CD4-positive, alpha-beta T cell (primary cell): ENCODE measurements around the gene LNPEP. TPM values are rescaled to one million over a fixed set of nuclear protein-coding genes. Genes with fewer than 3 reads are reported as not detected.

ENCODE experiments used
- ATAC-seq: fragments of 200-7000 bp; cut with Tn5 transposase; one replicate; pipeline ENCODE4 v1.10.0; 2022; ENCODE audit warnings: mild to moderate bottlenecking; ENCODE audit not compliant: poor library complexity
- CTCF ChIA-PET: fragments of 350-600 bp; sonication (Branson Sonifier 250); formaldehyde crosslinking; loops from one replicate; lab custom pipeline; 2021; ENCODE audit warnings: antibody characterized with exemption, inconsistent platforms; lab: Charles Lee
- POLR2A ChIA-PET: fragments of 350-600 bp; sonication (Branson Sonifier 250); formaldehyde crosslinking; loops from one replicate; lab custom pipeline; 2021; ENCODE audit warnings: antibody characterized with exemption, inconsistent platforms; lab: Charles Lee
- DNase-seq, 14 experiments: peaks; one replicate each; pipeline ENCODE4 v3.0.0-alpha.2; 2013 to 2020; ENCODE audit warnings: mixed read lengths in 2 of 14
- H3K27ac ChIP-seq, 2 donors: one replicate each; pipeline versions ENCODE4 v1.5.1 to v1.7.0; 2013; ENCODE audit warnings: low read length in 2 of 2, low read depth in 1 of 2, mild to moderate bottlenecking in 1 of 2
- H3K27me3 ChIP-seq, 2 experiments: 1 replicate in 1 of 2; 2 replicates in 1 of 2; pipeline versions ENCODE4 v1.6.1 to v1.7.0; 2013; ENCODE audit warnings: low read length in 2 of 2, control low read depth in 1 of 2, mild to moderate bottlenecking in 1 of 2, moderate library complexity in 1 of 2; ENCODE audit not compliant: insufficient read depth in 2 of 2, control insufficient read depth in 1 of 2
- H3K36me3 ChIP-seq: one replicate; pipeline ENCODE4 v1.6.1; 2013; ENCODE audit warnings: low read length, control low read depth; ENCODE audit not compliant: insufficient read depth
- H3K4me1 ChIP-seq: one replicate; pipeline ENCODE4 v1.6.1; 2013; ENCODE audit warnings: low read length, control low read depth; ENCODE audit not compliant: insufficient read depth
- H3K4me3 ChIP-seq: one replicate; pipeline ENCODE4 v1.5.1; 2013; ENCODE audit warnings: mild to moderate bottlenecking, low read length, moderate library complexity
- H3K9me3 ChIP-seq, 2 experiments: 1 replicate in 1 of 2; 2 replicates in 1 of 2; pipeline versions ENCODE4 v1.6.1 to v1.7.0; 2013; ENCODE audit warnings: low read length in 2 of 2, mild to moderate bottlenecking in 2 of 2, control low read depth in 1 of 2, moderate library complexity in 1 of 2; ENCODE audit not compliant: control insufficient read depth in 1 of 2, insufficient read depth in 1 of 2
- H3K27ac Mint-ChIP-seq: one replicate; pipeline ENCODE4 v1.8.0; 2020; ENCODE audit warnings: mixed read lengths
- H3K27me3 Mint-ChIP-seq: one replicate; pipeline ENCODE4 v1.8.0; 2021; ENCODE audit warnings: mixed read lengths
- H3K36me3 Mint-ChIP-seq: one replicate; pipeline ENCODE4 v1.8.0; 2021; ENCODE audit warnings: low read depth, mixed read lengths
- H3K4me1 Mint-ChIP-seq: one replicate; pipeline ENCODE4 v1.8.0; 2021; ENCODE audit warnings: low read depth, mixed read lengths
- H3K4me3 Mint-ChIP-seq: one replicate; pipeline ENCODE4 v1.8.0; 2020; ENCODE audit warnings: mild to moderate bottlenecking, mixed read lengths
- H3K9me3 Mint-ChIP-seq: one replicate; pipeline ENCODE4 v1.8.0; 2020; ENCODE audit warnings: mixed read lengths
- CTCF ChIP-seq: fragments of 200-600 bp; IDR thresholded peaks from one replicate; pipeline ENCODE4 v1.8.0; 2022; ENCODE audit warnings: antibody characterized with exemption, mild to moderate bottlenecking
- intact Hi-C, 2 experiments: fragments of 100-400 bp; cut with DNase I in 1 of 2; cut with micrococcal nuclease in 1 of 2; formaldehyde crosslinking; loops; one replicate each; pipeline versions ENCODE4 v1.15.1 to v1.9.0; 2023 to 2025; cut with DNase I, micrococcal nuclease
- total RNA-seq, 174 experiments: library from RNA in 2 of 174; stranded (reverse) in 2 of 174; gene quantifications; one replicate each; pipeline ENCODE4 v1.2.3 and lab custom pipeline; 2021 to 2026

LNPEP gene
- total RNA-seq, 2 experiments from 2014 or later, result 52.0 to 52.7 TPM

- DNase-seq (peak in 1 of 14 experiments; percentile 4), ATAC-seq (no peak)
- no peaks in the 10 kb centered on the region for H3K36me3 Mint-ChIP-seq
- H3K27ac Mint-ChIP-seq, result no peak overlapping the region
- intact Hi-C loops, result no loop called here
- no peak overlapping the region for H3K4me3 Mint-ChIP-seq
- H3K27ac ChIP-seq, result no peak overlapping the region
- no peaks in the 10 kb centered on the region for H3K9me3 ChIP-seq
- H3K36me3 ChIP-seq, result no peaks in the 10 kb centered on the region
- CTCF ChIA-PET, result no interaction called here
- H3K4me3 ChIP-seq, result no peak overlapping the region
- H3K4me1 Mint-ChIP-seq, result no peaks in the 10 kb centered on the region
- POLR2A ChIA-PET, result no interaction called here
- no peaks in the 10 kb centered on the region for H3K9me3 Mint-ChIP-seq
- no peaks in the 10 kb centered on the region for H3K27me3 Mint-ChIP-seq
- no peaks in the 10 kb centered on the region for H3K27me3 ChIP-seq
- TF ChIP-seq CTCF, result no peak
- H3K4me1 ChIP-seq, result no peaks in the 10 kb centered on the region
Measured at GRCh38 chr5:97049175-97049574, 113.3 kb downstream of the LNPEP start.

- H3K36me3 ChIP-seq, result no peaks in the 10 kb centered on the region
- Mint-ChIP-seq H3K36me3 (no peaks in the 10 kb centered on the region), H3K4me3 (no peak overlapping the region), H3K9me3 (peaks cover 3% of the 10 kb centered on the region), H3K4me1 (no peaks in the 10 kb centered on the region), H3K27ac (no peak overlapping the region), H3K27me3 (no peaks in the 10 kb centered on the region)
- DNase-seq, result no peak
- TF ChIP-seq CTCF, result no peak
- H3K4me1 ChIP-seq, result no peaks in the 10 kb centered on the region
- no peaks in the 10 kb centered on the region for H3K9me3 ChIP-seq
- no peaks in the 10 kb centered on the region for H3K27me3 ChIP-seq
- H3K4me3 ChIP-seq, result no peak overlapping the region
- ATAC-seq, result no peak
- CTCF ChIA-PET, result no interaction called here
- no peak overlapping the region for H3K27ac ChIP-seq
- POLR2A ChIA-PET, result no interaction called here
- intact Hi-C loops, result no loop called here
Measured at GRCh38 chr5:97056263-97056662, 120.4 kb downstream of the LNPEP start.

DNA sequence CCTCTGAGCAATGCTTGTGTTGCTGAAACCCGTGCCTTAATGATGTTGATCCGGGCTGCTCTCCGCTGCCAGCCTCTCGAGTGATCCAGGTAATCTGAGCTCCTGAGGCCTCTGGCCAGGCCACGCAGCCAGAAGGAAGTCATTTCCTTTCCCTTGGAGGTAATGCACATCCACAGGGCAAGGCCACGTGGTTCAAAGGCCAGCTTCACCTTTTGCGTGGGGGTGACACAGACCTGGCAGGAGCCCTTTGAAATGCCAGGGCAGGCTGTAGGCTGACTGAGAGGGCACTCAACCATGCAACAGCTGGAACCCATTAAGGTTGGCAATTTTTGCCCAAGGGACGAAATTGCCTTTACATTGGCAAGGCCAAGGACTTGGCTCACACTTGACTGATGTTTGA is 126.2 kb downstream of the LNPEP start:
- Mint-ChIP-seq H3K9me3 (peaks cover 3% of the 10 kb centered on the region), H3K27me3 (no peaks in the 10 kb centered on the region), H3K4me3 (no peak overlapping the region), H3K36me3 (no peaks in the 10 kb centered on the region), H3K27ac (no peak overlapping the region), H3K4me1 (no peaks in the 10 kb centered on the region)
- intact Hi-C loops, result no loop called here
- Histone ChIP-seq H3K36me3 (no peaks in the 10 kb centered on the region), H3K4me1 (no peaks in the 10 kb centered on the region), H3K4me3 (no peak overlapping the region), H3K27ac (no peak overlapping the region), H3K27me3 (no peaks in the 10 kb centered on the region), H3K9me3 (no peaks in the 10 kb centered on the region)
- ATAC-seq, result no peak
- DNase-seq, result no peak
- POLR2A ChIA-PET, result no interaction called here
- TF ChIP-seq CTCF, result no peak
- CTCF ChIA-PET, result no interaction called here
